Measurements from ENCODE around the gene PA2G4. TPM values are rescaled to one million over a fixed set of nuclear protein-coding genes. Genes with fewer than 3 reads are reported as not detected.

PA2G4 gene
- total and polyA plus RNA-seq, 10 of the 15 experiments (the other 5 are each of a cell fraction or from before 2014, with no cell fraction given): 148 to 514 (median 406) TPM

DNA sequence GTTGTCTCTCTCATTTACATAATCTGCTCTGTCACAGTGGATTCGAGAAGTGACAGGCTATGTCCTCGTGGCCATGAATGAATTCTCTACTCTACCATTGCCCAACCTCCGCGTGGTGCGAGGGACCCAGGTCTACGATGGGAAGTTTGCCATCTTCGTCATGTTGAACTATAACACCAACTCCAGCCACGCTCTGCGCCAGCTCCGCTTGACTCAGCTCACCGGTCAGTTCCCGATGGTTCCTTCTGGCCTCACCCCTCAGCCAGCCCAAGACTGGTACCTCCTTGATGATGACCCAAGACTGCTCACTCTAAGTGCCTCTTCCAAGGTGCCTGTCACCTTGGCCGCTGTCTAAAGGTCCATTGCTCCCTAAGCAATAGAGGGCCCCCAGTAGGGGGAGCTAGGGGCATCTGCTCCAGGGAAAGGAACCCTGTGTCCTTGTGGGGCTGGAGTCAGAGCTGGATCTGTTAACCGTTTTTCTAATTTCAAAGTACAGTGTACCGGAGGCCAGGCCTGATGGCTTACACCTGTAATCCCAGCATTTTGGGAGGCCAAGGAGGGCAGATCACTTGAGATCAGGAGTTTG lies 19.3 kb upstream of the PA2G4 start:
- POLR2A ChIA-PET: interaction anchor here (0.6 to 0.9 kb wide), 2 partner anchors 317 to 351 kb away, joined by 3 read pairs; no protein-coding TSS in a partner anchor
- peaks cover 9 to 11% of the 10 kb centered on the region in 2 experiments; a peak in 3 of 4 replicates for H3K27me3 ChIP-seq (replicated peaks in 1 of 2; ENCODE audit: control insufficient read depth in 2 of 2, insufficient read depth in 2 of 2, low read length in 1 of 2)
- SMC1A ChIA-PET (ENCODE audit: uncharacterized antibody, unreplicated experiment): no interaction called here
- no peaks in the 10 kb centered on the region for H4K20me1 ChIP-seq (ENCODE audit: control insufficient read depth, insufficient read depth)
- no peak overlapping the region for H3K4me3 ChIP-seq
- BruUV-seq (replicated peaks): no TSS peak
- no peak overlapping the region for H3K9ac ChIP-seq (ENCODE audit: control insufficient read depth, insufficient read depth, low read length)
- in situ Hi-C loops (cut with MboI): no loop called here
- intact Hi-C loops (cut with micrococcal nuclease; ENCODE audit: unreplicated experiment): loop anchor here (2.0 to 5.0 kb wide), 2 partner anchors 18 to 38 kb away; no protein-coding TSS in a partner anchor
- peak; percentile 57 for ATAC-seq
- no peaks in the 10 kb centered on the region for H3K4me1 ChIP-seq (ENCODE audit: control insufficient read depth, insufficient read depth, low read length)
- no peaks in the 10 kb centered on the region for H3K79me2 ChIP-seq (ENCODE audit: control insufficient read depth, insufficient read depth, low read length)
- RAD21 ChIA-PET (ENCODE audit: unreplicated experiment): no interaction called here
- no peak overlapping the region for H3K4me2 ChIP-seq (ENCODE audit: control insufficient read depth, insufficient read depth)
- H3K36me3 ChIP-seq (ENCODE audit: control insufficient read depth in 2 of 2, insufficient read depth in 2 of 2, low read length in 1 of 2): no peaks in the 10 kb centered on the region
- CTCF ChIA-PET: interaction anchor here (0.6 to 2.0 kb wide), 10 partner anchors 10 to 1454 kb away, joined by 3 to 8 read pairs (median 3); partner anchors contain the start of genes PA2G4 and SMARCC2
- no peaks in the 10 kb centered on the region for H3K9me3 ChIP-seq (replicated peaks; ENCODE audit: control insufficient read depth, insufficient read depth, low read length)
- no peak overlapping the region for H3K27ac ChIP-seq (ENCODE audit: control insufficient read depth, insufficient read depth)
- TF ChIP-seq SREBF1 (IDR thresholded peaks at IDR 0.05; ENCODE audit: low read length): no peak
- TF ChIP-seq KAT2A (conservative IDR thresholded peaks at IDR 0.05; ENCODE audit: control insufficient read depth, low read depth, low read length): no peak
- TF ChIP-seq SP1 (IDR thresholded peaks at IDR 0.05; ENCODE audit: low read depth, low read length): no peak
- TF ChIP-seq PAX5 (IDR thresholded peaks at IDR 0.05; ENCODE audit: borderline replicate concordance, low read depth, low read length): no peak
- no peak for TF ChIP-seq SMARCA5 (IDR thresholded peaks at IDR 0.05)
- TF ChIP-seq MEF2A (IDR thresholded peaks at IDR 0.05; ENCODE audit: insufficient read depth, low read depth, low read length): no peak
- no peak for TF ChIP-seq SUPT20H (IDR thresholded peaks at IDR 0.05; ENCODE audit: borderline replicate concordance, control insufficient read depth, low read depth, low read length)
- TF ChIP-seq RAD21 (IDR thresholded peaks at IDR 0.05; ENCODE audit: insufficient read depth, low read depth, low read length): 0 out of 2 replicates have a peak, but pooled peaks have one; percentile 19
- no peak for TF ChIP-seq FOXK2 (IDR thresholded peaks at IDR 0.05)
- TF ChIP-seq, protein P1, sequence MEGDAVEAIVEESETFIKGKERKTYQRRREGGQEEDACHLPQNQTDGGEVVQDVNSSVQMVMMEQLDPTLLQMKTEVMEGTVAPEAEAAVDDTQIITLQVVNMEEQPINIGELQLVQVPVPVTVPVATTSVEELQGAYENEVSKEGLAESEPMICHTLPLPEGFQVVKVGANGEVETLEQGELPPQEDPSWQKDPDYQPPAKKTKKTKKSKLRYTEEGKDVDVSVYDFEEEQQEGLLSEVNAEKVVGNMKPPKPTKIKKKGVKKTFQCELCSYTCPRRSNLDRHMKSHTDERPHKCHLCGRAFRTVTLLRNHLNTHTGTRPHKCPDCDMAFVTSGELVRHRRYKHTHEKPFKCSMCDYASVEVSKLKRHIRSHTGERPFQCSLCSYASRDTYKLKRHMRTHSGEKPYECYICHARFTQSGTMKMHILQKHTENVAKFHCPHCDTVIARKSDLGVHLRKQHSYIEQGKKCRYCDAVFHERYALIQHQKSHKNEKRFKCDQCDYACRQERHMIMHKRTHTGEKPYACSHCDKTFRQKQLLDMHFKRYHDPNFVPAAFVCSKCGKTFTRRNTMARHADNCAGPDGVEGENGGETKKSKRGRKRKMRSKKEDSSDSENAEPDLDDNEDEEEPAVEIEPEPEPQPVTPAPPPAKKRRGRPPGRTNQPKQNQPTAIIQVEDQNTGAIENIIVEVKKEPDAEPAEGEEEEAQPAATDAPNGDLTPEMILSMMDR (IDR thresholded peaks at IDR 0.05 in 2 of 3, conservative IDR thresholded peaks at IDR 0.05 in 1 of 3; ENCODE audit: control insufficient read depth in 2 of 3, extremely low read depth in 1 of 3, insufficient read depth in 1 of 3, low read depth in 3 of 3, low read length in 3 of 3): peak; percentile 32 to 58 (median 43)
- H2AFZ ChIP-seq (ENCODE audit: control insufficient read depth, low read depth, low read length): no peak overlapping the region
- WGBS (ENCODE audit: insufficient coverage, insufficient replicate concordance, low lambda C conversion rate, missing lambda C conversion rate): 67% methylated on average over 15 of the region's 15 CpGs
- no peak for FAIRE-seq
- DNase-seq (ENCODE audit: low read depth, low spot score): no peak
